ENCODE results near the gene NELFCD.

DNA sequence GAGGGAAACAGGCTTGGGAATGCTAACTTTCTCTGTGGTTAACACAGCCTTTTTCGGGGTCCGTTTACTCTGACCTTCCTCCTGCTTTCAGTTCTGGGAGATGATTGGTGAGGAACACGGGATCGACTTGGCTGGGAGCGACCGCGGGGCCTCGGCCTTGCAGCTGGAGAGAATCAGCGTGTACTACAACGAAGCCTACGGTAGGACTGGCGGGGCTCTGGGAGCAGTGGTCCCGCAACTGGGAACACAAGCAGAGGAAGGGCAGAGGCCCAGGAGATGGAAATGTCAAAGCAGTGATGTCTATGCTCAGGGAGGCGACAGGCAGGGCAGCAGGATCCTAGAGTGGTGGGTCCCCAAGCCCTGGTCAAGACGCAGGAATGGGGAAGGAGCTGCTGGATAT lies 41.7 kb downstream of the NELFCD start:
- no peak for TF ChIP-seq CTCF (IDR thresholded peaks at IDR 0.05)
- TF ChIP-seq POLR2A (IDR thresholded peaks at IDR 0.05), result no peak
